Suprapubic skin (tissue), 4 donors: ENCODE results near the gene ADTRP. TPM values are rescaled to one million over a fixed set of nuclear protein-coding genes. Genes with fewer than 3 reads are reported as not detected.

Experiments used
- DNase-seq, 2 donors: peaks; one replicate each; pipeline ENCODE4 v3.0.0-alpha.2; 2019; ENCODE audit warnings: low spot score in 2 of 2
- H3K27ac ChIP-seq: fragments of 200-600 bp; sonication (generic); one replicate; pipeline ENCODE4 v1.5.1; 2019
- H3K27me3 ChIP-seq: fragments of 200-600 bp; sonication (generic); one replicate; pipeline ENCODE4 v1.5.1; 2019
- H3K36me3 ChIP-seq: fragments of 200-600 bp; sonication (generic); one replicate; pipeline ENCODE4 v1.5.1; 2019
- H3K4me1 ChIP-seq: fragments of 200-600 bp; sonication (generic); one replicate; pipeline ENCODE4 v1.5.1; 2019
- H3K4me3 ChIP-seq: fragments of 200-600 bp; sonication (generic); one replicate; pipeline ENCODE4 v1.5.1; 2019; ENCODE audit warnings: mild to moderate bottlenecking
- H3K9me3 ChIP-seq: fragments of 200-600 bp; sonication (generic); one replicate; pipeline ENCODE4 v1.5.1; 2019
- EP300 ChIP-seq: sonication (generic); formaldehyde crosslinking; IDR thresholded peaks from one replicate; pipeline ENCODE4 v1.6.1; 2017; ENCODE audit warnings: antibody characterized with exemption
- POLR2A ChIP-seq, 2 donors: fragments of 450-650 bp; IDR thresholded peaks; one replicate each; pipeline ENCODE4 v1.6.1; 2017; ENCODE audit warnings: antibody characterized with exemption in 2 of 2, mild to moderate bottlenecking in 2 of 2, moderate library complexity in 2 of 2
- POLR2AphosphoS5 ChIP-seq, 3 donors: sonication (generic); formaldehyde crosslinking; IDR thresholded peaks; one replicate each; pipeline ENCODE4 v1.6.1; 2017; ENCODE audit warnings: antibody characterized with exemption in 3 of 3
- WGBS: methylation state at CpG from one replicate; pipeline ENCODE4 v1.1.5; 2018; 5-methylcytosine and 5-hydroxymethylcytosine counted together
- total RNA-seq, 4 donors: library from RNA; depleted of rRNA; stranded (reverse); fragments of >200 nt; gene quantifications; one replicate each; pipeline ENCODE4 v1.1.0, GENCODE V29; 2016
- TF ChIP-seq, protein P1 (sequence below), 2 donors: fragments of 200-600 bp in 1 of 2; fragments of 450-650 bp in 1 of 2; sonication (generic) in 1 of 2; IDR thresholded peaks; one replicate each; pipeline ENCODE4 v1.5.1; 2016 to 2019; ENCODE audit warnings: antibody characterized with exemption in 2 of 2, mild to moderate bottlenecking in 1 of 2, moderate library complexity in 1 of 2

The ADTRP gene
- total RNA-seq, 4 donors from 2014 or later = 19.6 to 39.5 (median 26.2) TPM

DNA sequence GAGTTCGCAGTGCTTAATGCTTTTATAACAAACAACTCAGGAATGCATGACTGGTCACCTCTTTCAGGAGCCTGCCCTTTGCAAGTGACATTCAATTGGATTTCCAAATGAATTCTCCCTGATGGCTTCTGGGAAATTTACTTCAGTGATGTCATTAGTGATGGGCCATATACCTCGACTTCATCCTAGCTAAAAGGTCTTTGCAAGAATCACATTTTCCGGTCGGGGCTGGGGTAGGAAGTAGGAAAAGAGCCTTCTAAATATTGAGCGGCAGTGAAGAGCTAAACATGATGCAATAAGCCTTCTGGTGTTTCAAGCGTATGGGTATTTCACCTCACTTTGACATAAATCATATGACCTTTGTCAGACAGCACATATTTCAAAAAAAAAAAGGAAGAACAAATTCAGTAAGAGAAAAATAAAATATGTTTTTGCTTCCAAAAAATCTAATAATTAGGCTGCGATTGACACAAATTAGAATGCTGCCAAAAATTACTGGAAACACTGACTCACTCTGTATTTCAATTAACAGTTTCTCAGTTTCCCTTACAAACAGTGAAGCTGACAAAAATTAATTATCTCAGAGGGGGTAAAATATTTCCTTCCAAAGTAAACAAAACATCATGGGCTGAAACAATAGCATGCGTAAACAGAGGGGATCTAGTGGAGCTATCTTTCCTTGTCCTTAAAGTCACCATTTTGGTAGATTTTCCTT lies 39.8 kb downstream of the ADTRP start:
- Histone ChIP-seq H3K36me3 (no peaks in the 10 kb centered on the region), H3K4me1 (no peaks in the 10 kb centered on the region), H3K4me3 (no peak overlapping the region), H3K27ac (no peak overlapping the region), H3K27me3 (no peaks in the 10 kb centered on the region), H3K9me3 (no peaks in the 10 kb centered on the region)
- WGBS = 75% methylated on average over 8 of the region's 8 CpGs
- TF ChIP-seq, protein P1, sequence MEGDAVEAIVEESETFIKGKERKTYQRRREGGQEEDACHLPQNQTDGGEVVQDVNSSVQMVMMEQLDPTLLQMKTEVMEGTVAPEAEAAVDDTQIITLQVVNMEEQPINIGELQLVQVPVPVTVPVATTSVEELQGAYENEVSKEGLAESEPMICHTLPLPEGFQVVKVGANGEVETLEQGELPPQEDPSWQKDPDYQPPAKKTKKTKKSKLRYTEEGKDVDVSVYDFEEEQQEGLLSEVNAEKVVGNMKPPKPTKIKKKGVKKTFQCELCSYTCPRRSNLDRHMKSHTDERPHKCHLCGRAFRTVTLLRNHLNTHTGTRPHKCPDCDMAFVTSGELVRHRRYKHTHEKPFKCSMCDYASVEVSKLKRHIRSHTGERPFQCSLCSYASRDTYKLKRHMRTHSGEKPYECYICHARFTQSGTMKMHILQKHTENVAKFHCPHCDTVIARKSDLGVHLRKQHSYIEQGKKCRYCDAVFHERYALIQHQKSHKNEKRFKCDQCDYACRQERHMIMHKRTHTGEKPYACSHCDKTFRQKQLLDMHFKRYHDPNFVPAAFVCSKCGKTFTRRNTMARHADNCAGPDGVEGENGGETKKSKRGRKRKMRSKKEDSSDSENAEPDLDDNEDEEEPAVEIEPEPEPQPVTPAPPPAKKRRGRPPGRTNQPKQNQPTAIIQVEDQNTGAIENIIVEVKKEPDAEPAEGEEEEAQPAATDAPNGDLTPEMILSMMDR (IDR thresholded peaks at IDR 0.05) = no peak
- TF ChIP-seq EP300 (no peak), POLR2AphosphoS5 (IDR thresholded peaks at IDR 0.05) (no peak), POLR2A (IDR thresholded peaks at IDR 0.05) (no peak)
- DNase-seq = no peak

DNA sequence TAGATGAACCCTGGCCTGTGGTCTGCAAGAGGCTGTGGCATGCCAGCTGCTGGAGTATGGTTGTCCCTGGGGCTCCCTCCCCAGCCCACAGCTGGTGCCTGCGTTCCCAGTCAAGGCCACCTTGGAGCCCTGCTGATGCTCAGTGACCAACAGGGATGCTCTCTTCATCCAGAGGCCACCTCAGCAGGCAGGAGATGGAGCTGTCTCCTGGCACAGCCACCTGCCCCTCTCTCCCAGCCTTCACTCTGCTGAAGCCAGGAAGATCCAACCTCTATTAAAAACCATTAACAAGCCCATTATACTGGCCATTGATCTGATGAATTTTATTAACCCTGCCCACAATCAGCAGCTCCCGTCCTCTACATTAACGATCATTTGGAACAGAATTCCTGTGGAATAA lies 40.4 kb downstream of the ADTRP start:
- no peaks in the 10 kb centered on the region for H3K27me3 ChIP-seq
- TF ChIP-seq POLR2A (IDR thresholded peaks at IDR 0.05) = no peak
- TF ChIP-seq, protein P1 (IDR thresholded peaks at IDR 0.05) = no peak
- no peaks in the 10 kb centered on the region for H3K9me3 ChIP-seq
- H3K4me3 ChIP-seq = no peak overlapping the region
- no peak for DNase-seq
- H3K4me1 ChIP-seq = no peaks in the 10 kb centered on the region
- H3K36me3 ChIP-seq = no peaks in the 10 kb centered on the region
- WGBS = 91% methylated on average over 3 of the region's 3 CpGs
- no peak overlapping the region for H3K27ac ChIP-seq

DNA sequence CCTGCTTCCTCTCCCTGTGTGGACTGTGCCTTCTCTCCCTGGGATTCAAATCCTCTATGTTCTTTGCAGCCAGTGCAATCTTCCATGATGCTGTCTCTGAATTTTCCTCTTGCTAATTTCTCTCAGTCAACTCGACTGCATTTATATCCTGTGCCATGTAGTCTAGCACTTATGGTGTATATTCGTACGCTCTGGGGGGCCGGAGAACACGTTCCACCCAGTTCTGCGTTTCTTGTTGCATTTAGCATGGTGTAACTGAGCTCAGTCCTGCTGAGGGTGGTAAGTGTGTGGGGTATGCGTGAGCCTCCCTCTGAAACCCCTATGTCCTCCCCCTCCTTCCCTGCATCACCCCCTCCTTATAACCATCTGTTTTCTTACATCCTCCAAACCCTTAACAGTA lies 42.0 kb downstream of the ADTRP start:
- H3K9me3 ChIP-seq = no peaks in the 10 kb centered on the region
- TF ChIP-seq, protein P1 (IDR thresholded peaks at IDR 0.05) = no peak
- TF ChIP-seq POLR2AphosphoS5 (IDR thresholded peaks at IDR 0.05) = no peak
- no peak for TF ChIP-seq EP300
- no peak for TF ChIP-seq POLR2A (IDR thresholded peaks at IDR 0.05)
- no peak overlapping the region for H3K4me3 ChIP-seq
- peaks cover 7% of the 10 kb centered on the region for H3K4me1 ChIP-seq
- no peak overlapping the region for H3K27ac ChIP-seq
- DNase-seq = no peak
- H3K36me3 ChIP-seq = no peaks in the 10 kb centered on the region
- WGBS = 84% methylated on average over 7 of the region's 7 CpGs
- H3K27me3 ChIP-seq = no peaks in the 10 kb centered on the region

DNA sequence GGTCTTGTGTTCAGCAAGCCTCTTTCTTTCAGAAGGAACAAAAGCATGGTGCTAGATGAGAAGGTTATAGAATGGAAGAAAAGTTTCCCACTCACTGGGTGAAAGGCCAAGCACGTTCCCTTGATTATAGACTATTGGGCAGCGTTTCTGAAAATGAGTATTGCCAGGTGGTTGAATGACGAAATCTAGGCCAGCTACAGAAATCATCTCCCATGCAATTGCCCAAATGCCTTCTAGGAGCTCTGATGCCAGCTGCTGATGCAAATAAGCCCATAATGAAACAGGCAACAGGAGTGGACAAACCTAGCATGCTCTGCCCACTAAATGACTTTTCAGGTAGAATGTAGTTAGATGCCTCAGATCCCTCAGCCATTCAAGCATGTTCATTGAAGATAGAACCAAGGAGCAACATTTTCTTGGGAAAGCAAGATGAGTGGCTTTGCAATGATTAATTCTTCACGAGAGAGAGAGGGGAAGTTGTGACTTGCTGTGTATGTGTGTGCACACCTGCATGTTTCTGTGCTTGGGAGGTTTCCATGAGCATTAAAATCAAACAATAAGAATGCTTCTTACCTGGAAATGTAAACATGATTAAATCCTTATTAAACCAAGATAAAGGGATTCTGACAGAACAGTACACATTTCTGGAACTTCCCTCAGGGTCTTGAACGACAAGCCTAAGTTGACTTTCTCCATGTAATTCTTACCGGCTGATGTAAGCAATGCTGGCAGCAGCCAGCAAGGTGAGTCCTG lies 43.6 kb downstream of the ADTRP start:
- Histone ChIP-seq H3K4me1 (peaks cover 12% of the 10 kb centered on the region), H3K36me3 (no peaks in the 10 kb centered on the region), H3K9me3 (no peaks in the 10 kb centered on the region), H3K27ac (no peak overlapping the region), H3K27me3 (no peaks in the 10 kb centered on the region), H3K4me3 (no peak overlapping the region)
- no peak for DNase-seq
- WGBS = 54% methylated on average over 6 of the region's 6 CpGs
- TF ChIP-seq POLR2AphosphoS5 (IDR thresholded peaks at IDR 0.05) (no peak), POLR2A (IDR thresholded peaks at IDR 0.05) (no peak), EP300 (no peak)
- TF ChIP-seq, protein P1 (IDR thresholded peaks at IDR 0.05) = no peak

DNA sequence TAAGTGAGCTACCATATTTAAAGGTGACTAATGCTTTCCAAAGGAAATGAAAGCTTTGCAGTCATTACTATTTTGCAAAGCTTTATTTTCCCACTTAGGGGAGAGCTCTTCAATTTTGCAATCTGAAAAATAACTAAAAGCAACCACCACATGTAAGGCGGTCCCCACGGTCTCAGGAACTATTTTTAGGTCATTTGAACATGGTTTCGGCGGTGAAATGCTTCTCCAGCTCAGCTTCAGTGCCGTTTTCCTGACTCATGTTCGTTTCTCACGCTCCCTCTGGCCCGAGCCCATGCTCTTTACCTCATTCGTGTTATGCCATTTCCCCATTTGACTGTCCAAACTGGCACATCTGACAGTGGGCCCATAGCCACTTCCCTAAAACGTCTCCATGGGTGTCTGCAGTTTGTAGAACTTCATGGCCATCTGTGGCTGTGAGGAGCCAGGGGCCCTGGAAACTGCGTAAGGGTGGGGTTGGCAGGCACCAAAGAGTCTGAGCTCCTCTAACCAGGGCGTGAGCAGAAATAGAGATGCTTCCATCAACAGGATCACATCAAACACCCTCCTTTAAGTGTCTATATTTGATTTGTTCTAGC lies 46.5 kb downstream of the ADTRP start:
- Histone ChIP-seq H3K36me3 (no peaks in the 10 kb centered on the region), H3K27ac (peak overlapping the region; percentile 60), H3K4me3 (no peak overlapping the region), H3K4me1 (peaks cover 12% of the 10 kb centered on the region), H3K9me3 (no peaks in the 10 kb centered on the region), H3K27me3 (no peaks in the 10 kb centered on the region)
- no peak for TF ChIP-seq EP300
- TF ChIP-seq, protein P1 (IDR thresholded peaks at IDR 0.05) = no peak
- TF ChIP-seq POLR2A (IDR thresholded peaks at IDR 0.05) = no peak
- TF ChIP-seq POLR2AphosphoS5 (IDR thresholded peaks at IDR 0.05) = peak in 2 of 3 donors; percentile 61 to 87
- WGBS = 61% methylated on average over 12 of the region's 12 CpGs
- peak; percentile 88 to 91 for DNase-seq
